HepG2 (cell line): ENCODE results near the gene HSPA1B. TPM values are rescaled to one million over a fixed set of nuclear protein-coding genes. Genes with fewer than 3 reads are reported as not detected.

Experiments used
- DR1 ChIP-seq: sonication (generic); formaldehyde crosslinking; IDR thresholded peaks from 2 replicates; pipeline ENCODE4 v1.8.0; 2021; ENCODE audit warnings: mild to moderate bottlenecking, missing genetic modification reagents, inconsistent platforms
- FOXO1 ChIP-seq: sonication (generic); formaldehyde crosslinking; IDR thresholded peaks from 2 replicates; pipeline ENCODE4 v1.4.0; 2020; ENCODE audit warnings: missing genetic modification reagents
- LCORL ChIP-seq, 2 experiments: fragments of 450-650 bp in 1 of 2; sonication (generic) in 1 of 2; formaldehyde crosslinking in 1 of 2; IDR thresholded peaks; 2 replicates each; pipeline versions ENCODE4 v1.5.0 to v1.6.1; 2017 to 2020; ENCODE audit warnings: antibody characterized with exemption in 1 of 2, missing genetic modification reagents in 1 of 2
- MEIS1 ChIP-seq: sonication (generic); formaldehyde crosslinking; IDR thresholded peaks from 2 replicates; pipeline ENCODE4 v1.9.0; 2021; ENCODE audit warnings: mild to moderate bottlenecking, missing genetic modification reagents, moderate library complexity, borderline replicate concordance
- NCOA2 ChIP-seq: sonication (generic); formaldehyde crosslinking; IDR thresholded peaks from 2 replicates; pipeline ENCODE4 v1.8.0; 2022; ENCODE audit warnings: inconsistent platforms
- PCBP2 ChIP-seq: fragments of 200-400 bp; formaldehyde crosslinking; optimal IDR thresholded peaks from 2 replicates; pipeline ENCODE3; 2018; ENCODE audit warnings: low read length, low read depth; ENCODE audit not compliant: poor library complexity, severe bottlenecking
- SMAD1 ChIP-seq: sonication (generic); formaldehyde crosslinking; IDR thresholded peaks from 2 replicates; pipeline ENCODE4 v1.4.0; 2020; ENCODE audit warnings: missing genetic modification reagents, low read depth, mild to moderate bottlenecking, borderline replicate concordance
- ZNF296 ChIP-seq: sonication (generic); formaldehyde crosslinking; conservative IDR thresholded peaks from 2 replicates; pipeline ENCODE4 v1.5.0; 2020; ENCODE audit warnings: mild to moderate bottlenecking, missing genetic modification reagents
- ZNF343 ChIP-seq: sonication (generic); formaldehyde crosslinking; IDR thresholded peaks from 2 replicates; pipeline ENCODE4 v1.4.0; 2020; ENCODE audit warnings: mild to moderate bottlenecking, missing genetic modification reagents
- ZNF530 ChIP-seq: sonication (generic); formaldehyde crosslinking; IDR thresholded peaks from 2 replicates; pipeline ENCODE4 v1.5.0; 2020; ENCODE audit warnings: low read depth, mild to moderate bottlenecking, missing genetic modification reagents
- ZNF598 ChIP-seq: sonication (generic); formaldehyde crosslinking; IDR thresholded peaks from 2 replicates; pipeline ENCODE4 v1.5.1; 2020; ENCODE audit warnings: mild to moderate bottlenecking, missing genetic modification reagents, borderline replicate concordance
- ZNF7 ChIP-seq: IDR thresholded peaks from 2 replicates; pipeline ENCODE4 v1.6.1; 2016; ENCODE audit warnings: missing biosample characterization, missing genetic modification reagents
- ZNF780A ChIP-seq: sonication (generic); formaldehyde crosslinking; IDR thresholded peaks from 2 replicates; pipeline ENCODE4 v1.8.0; 2022; ENCODE audit warnings: mild to moderate bottlenecking, missing genetic modification reagents, moderate library complexity
- polyA plus RNA-seq, 8 experiments: library from polyadenylated mRNA; depleted of rRNA in 3 of 8; stranded (reverse) in 7 of 8; unstranded in 1 of 8; fragments of >200 nt; fragmentation: Illumina TruSeq in 4 of 8; extraction: Trizol in 4 of 8; gene quantifications; 2 replicates each; pipeline versions ENCODE4 v1.2.1 to v1.2.3, GENCODE V29; 2011 to 2016; ENCODE audit warnings: low read depth in 4 of 8, missing spikeins in 1 of 8, mixed read lengths in 1 of 8; ENCODE audit not compliant: insufficient read depth in 1 of 8
- total RNA-seq, 5 experiments: library from RNA; depleted of rRNA; stranded (reverse); fragments of >200 nt; fragmentation: Illumina TruSeq; extraction: Trizol; gene quantifications; 2 replicates each; pipeline ENCODE4 v1.2.3, GENCODE V29; 2016; ENCODE audit warnings: low read depth in 1 of 5
- TF ChIP-seq, protein P1 (sequence below): sonication (generic); formaldehyde crosslinking; IDR thresholded peaks from 2 replicates; pipeline ENCODE4 v1.5.1; 2020; ENCODE audit warnings: missing genetic modification reagents, mild to moderate bottlenecking, borderline replicate concordance
- TF ChIP-seq, protein P2 (sequence below), 2 experiments: IDR thresholded peaks; 2 replicates each; pipeline ENCODE4 v1.6.1; 2011 to 2012; ENCODE audit warnings: low read length in 2 of 2, borderline replicate concordance in 1 of 2, low read depth in 1 of 2, mild to moderate bottlenecking in 1 of 2, moderate library complexity in 1 of 2
- TF ChIP-seq, protein P3 (sequence below): sonication (generic); formaldehyde crosslinking; IDR thresholded peaks from 2 replicates; pipeline ENCODE4 v1.4.0; 2020; ENCODE audit warnings: missing genetic modification reagents; ENCODE audit errors: not compliant biosample characterization
- TF ChIP-seq, protein P4 (sequence below): sonication (generic); formaldehyde crosslinking; IDR thresholded peaks from 2 replicates; pipeline ENCODE4 v1.5.0; 2020; ENCODE audit warnings: missing genetic modification reagents

The HSPA1B gene
- total and polyA plus RNA-seq, 2 of the 13 experiments (the other 11 are each of a cell fraction or from before 2014, with no cell fraction given): 26.0 to 186 TPM

DNA sequence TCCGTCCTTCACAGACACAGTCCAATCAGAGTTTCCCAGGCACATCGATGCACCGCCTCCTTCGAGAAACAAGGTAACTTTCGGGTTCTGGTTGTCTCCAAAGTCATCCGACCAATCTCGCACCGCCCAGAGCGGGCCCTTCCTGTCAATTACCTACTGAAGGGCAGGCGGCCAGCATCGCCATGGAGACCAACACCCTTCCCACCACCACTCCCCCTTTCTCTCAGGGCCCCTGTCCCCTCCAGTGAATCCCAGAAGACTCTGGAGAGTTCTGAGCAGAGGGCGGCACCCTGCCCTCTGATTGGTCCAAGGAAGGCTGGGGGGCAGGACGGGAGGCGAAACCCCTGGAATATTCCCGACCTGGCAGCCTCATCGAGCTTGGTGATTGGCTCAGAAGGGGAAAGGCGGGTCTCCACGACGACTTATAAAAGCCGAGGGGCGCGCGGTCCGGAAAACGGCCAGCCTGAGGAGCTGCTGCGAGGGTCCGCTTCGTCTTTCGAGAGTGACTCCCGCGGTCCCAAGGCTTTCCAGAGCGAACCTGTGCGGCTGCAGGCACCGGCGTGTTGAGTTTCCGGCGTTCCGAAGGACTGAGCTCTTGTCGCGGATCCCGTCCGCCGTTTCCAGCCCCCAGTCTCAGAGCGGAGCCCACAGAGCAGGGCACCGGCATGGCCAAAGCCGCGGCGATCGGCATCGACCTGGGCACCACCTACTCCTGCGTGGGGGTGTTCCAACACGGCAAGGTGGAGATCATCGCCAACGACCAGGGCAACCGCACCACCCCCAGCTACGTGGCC, at the start of gene HSPA1B (continued):
- no peak for TF ChIP-seq PCBP2
- TF ChIP-seq FOXO1 (CRISPR knock-in tag): peak; percentile 76
- peak; percentile 48; the same call in 1 of the 2 replicates for TF ChIP-seq ZNF7 (CRISPR knock-in tag)
- TF ChIP-seq ZNF780A (CRISPR knock-in tag): no peak
- TF ChIP-seq SMAD1 (CRISPR knock-in tag): no peak
- TF ChIP-seq, protein P1, sequence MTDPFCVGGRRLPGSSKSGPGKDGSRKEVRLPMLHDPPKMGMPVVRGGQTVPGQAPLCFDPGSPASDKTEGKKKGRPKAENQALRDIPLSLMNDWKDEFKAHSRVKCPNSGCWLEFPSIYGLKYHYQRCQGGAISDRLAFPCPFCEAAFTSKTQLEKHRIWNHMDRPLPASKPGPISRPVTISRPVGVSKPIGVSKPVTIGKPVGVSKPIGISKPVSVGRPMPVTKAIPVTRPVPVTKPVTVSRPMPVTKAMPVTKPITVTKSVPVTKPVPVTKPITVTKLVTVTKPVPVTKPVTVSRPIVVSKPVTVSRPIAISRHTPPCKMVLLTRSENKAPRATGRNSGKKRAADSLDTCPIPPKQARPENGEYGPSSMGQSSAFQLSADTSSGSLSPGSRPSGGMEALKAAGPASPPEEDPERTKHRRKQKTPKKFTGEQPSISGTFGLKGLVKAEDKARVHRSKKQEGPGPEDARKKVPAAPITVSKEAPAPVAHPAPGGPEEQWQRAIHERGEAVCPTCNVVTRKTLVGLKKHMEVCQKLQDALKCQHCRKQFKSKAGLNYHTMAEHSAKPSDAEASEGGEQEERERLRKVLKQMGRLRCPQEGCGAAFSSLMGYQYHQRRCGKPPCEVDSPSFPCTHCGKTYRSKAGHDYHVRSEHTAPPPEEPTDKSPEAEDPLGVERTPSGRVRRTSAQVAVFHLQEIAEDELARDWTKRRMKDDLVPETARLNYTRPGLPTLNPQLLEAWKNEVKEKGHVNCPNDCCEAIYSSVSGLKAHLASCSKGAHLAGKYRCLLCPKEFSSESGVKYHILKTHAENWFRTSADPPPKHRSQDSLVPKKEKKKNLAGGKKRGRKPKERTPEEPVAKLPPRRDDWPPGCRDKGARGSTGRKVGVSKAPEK (CRISPR knock-in tag): peak; percentile 72; the same call in 1 of the 2 replicates
- peak; percentile 92; the same call in 1 of the 2 replicates for TF ChIP-seq ZNF296
- TF ChIP-seq LCORL (IDR thresholded peaks at IDR 0.05): no peak
- peak; percentile 53; the same call in 1 of the 2 replicates for TF ChIP-seq LCORL (CRISPR knock-in tag; IDR thresholded peaks at IDR 0.05)
- TF ChIP-seq, protein P2, sequence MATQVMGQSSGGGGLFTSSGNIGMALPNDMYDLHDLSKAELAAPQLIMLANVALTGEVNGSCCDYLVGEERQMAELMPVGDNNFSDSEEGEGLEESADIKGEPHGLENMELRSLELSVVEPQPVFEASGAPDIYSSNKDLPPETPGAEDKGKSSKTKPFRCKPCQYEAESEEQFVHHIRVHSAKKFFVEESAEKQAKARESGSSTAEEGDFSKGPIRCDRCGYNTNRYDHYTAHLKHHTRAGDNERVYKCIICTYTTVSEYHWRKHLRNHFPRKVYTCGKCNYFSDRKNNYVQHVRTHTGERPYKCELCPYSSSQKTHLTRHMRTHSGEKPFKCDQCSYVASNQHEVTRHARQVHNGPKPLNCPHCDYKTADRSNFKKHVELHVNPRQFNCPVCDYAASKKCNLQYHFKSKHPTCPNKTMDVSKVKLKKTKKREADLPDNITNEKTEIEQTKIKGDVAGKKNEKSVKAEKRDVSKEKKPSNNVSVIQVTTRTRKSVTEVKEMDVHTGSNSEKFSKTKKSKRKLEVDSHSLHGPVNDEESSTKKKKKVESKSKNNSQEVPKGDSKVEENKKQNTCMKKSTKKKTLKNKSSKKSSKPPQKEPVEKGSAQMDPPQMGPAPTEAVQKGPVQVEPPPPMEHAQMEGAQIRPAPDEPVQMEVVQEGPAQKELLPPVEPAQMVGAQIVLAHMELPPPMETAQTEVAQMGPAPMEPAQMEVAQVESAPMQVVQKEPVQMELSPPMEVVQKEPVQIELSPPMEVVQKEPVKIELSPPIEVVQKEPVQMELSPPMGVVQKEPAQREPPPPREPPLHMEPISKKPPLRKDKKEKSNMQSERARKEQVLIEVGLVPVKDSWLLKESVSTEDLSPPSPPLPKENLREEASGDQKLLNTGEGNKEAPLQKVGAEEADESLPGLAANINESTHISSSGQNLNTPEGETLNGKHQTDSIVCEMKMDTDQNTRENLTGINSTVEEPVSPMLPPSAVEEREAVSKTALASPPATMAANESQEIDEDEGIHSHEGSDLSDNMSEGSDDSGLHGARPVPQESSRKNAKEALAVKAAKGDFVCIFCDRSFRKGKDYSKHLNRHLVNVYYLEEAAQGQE (IDR thresholded peaks at IDR 0.05; ENCODE audit: borderline replicate concordance in 1 of 2, low read depth in 1 of 2, low read length in 2 of 2): peak in 1 of 2 experiments; percentile 79; a peak in 2 of 4 replicates
- peak; percentile 72 for TF ChIP-seq NCOA2 (CRISPR knock-in tag)
- peak; percentile 98 for TF ChIP-seq DR1
- TF ChIP-seq MEIS1 (CRISPR knock-in tag): no peak
- TF ChIP-seq, protein P3, sequence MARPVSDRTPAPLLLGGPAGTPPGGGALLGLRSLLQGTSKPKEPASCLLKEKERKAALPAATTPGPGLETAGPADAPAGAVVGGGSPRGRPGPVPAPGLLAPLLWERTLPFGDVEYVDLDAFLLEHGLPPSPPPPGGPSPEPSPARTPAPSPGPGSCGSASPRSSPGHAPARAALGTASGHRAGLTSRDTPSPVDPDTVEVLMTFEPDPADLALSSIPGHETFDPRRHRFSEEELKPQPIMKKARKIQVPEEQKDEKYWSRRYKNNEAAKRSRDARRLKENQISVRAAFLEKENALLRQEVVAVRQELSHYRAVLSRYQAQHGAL (CRISPR knock-in tag): peak; percentile 82
- TF ChIP-seq ZNF530 (CRISPR knock-in tag): no peak
- TF ChIP-seq ZNF598 (CRISPR knock-in tag): peak; percentile 85; the same call in 1 of the 2 replicates
- peak; percentile 78 for TF ChIP-seq ZNF343 (CRISPR knock-in tag)
- TF ChIP-seq, protein P4, sequence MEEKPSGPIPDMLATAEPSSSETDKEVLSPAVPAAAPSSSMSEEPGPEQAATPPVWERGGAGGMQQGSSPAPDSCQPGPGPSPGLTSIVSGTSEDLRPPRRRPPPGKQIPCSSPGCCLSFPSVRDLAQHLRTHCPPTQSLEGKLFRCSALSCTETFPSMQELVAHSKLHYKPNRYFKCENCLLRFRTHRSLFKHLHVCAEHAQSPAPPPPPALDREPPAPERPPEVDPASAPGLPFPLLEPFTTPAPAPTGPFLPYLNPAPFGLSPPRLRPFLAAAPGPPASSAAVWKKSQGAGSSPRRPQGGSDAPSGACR (CRISPR knock-in tag): no peak
